ENCODE results near the gene HNRNPC.
"Not testable (repeated sequence)": the region's sequence is repeated elsewhere in the genome, so short reads cannot be mapped to it uniquely, and the experiment has no call there.

Gene HNRNPC

GRCh38 chr14:21185491-21185890 is 83.8 kb downstream of the HNRNPC start:
- no peak for DNase-seq

- DNase-seq, result no peak
Observed at GRCh38 chr14:21184254-21184653, 85.0 kb downstream of the HNRNPC start.

DNA sequence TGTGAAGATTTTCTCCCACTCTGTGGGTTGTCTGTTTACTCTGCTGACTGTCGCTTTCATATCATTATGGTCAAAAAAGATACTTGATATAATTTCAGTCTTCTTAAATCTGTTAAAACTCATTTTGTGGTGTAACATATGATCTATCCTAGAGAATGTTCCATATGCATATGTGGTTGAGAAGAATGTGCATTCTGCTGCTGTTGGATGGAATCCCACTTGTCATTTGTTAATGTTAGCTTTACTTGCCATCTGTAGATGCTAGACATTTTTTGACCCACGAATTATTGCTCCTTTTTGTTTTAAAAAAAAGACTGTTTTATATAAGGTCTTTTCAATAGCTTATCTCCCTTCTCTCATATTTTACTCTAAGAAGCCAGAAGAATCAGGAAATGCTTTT is 87.1 kb downstream of the HNRNPC start:
- no peak for DNase-seq

DNA sequence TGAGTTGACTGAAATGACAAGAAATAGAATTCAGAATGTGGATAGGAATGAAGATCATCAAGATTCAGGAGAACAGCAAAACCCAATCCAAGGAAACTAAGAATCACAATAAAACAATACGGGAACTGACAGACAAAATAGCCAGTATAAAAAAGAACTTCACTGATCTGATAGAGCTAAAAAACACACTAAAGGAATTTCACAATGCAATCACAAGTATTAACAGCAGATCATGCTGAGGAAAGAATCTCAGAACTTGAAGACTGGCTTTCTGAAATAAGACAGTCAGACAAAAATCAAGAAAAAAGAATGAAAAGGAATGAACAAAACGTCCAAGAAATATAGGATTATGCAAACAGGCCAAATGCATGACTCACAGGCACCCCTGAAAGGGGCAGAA is 98.1 kb downstream of the HNRNPC start:
- no peak for DNase-seq

- DNase-seq, result no peak
Observed at GRCh38 chr14:21169573-21169972, 99.7 kb downstream of the HNRNPC start.

- no peak for DNase-seq
Observed at GRCh38 chr14:21168055-21168454, 101.2 kb downstream of the HNRNPC start.

DNA sequence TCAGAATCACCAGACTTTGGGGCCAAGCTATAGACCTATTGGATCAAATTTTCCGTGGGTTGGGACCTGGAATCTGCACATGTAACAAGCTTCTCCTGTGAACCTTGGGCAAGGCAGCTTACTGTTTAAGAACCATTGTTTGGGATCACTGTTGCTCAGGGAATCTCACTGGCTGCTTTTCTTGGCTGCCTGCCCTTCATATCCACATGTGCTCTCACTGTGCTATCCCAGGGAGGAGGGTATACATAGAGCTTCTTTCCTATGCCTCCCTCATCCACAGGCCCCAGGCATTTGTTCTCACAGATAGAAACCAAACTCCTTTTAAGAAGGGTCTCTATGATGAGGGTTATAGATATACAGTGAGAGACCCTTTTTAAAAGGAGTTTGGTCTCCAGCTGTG is 103.6 kb downstream of the HNRNPC start:
- DNase-seq, result not testable (repeated sequence)

DNA sequence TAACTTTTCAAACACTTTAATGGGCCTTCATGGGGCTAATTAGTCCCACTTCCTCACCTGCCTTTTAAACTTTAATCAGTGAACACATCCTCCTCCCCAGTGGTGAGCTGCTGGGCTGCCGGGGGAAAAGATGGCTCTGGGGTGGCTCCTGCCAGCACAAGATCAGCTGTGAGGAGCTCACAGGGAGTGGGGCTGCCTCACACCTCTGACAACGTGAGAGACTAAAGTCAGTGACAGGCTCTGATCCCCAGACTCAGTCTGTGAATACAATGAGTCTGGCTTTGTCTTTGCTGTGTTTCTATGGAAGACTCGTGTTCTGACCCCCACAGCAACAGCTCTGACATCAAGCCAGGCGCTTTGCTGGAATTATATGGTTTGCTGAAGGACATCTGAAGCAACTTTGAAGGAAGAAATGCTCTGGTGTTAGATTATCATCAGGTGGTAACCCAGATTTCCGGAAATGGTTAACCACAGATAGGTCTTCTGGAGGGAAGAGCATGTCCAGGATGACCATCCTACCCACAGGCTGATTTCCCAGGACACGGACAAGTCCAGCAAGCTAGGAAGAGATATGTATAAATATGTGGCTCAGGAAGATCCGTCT is 104.1 kb downstream of the HNRNPC start:
- DNase-seq, result not testable (repeated sequence)

DNA sequence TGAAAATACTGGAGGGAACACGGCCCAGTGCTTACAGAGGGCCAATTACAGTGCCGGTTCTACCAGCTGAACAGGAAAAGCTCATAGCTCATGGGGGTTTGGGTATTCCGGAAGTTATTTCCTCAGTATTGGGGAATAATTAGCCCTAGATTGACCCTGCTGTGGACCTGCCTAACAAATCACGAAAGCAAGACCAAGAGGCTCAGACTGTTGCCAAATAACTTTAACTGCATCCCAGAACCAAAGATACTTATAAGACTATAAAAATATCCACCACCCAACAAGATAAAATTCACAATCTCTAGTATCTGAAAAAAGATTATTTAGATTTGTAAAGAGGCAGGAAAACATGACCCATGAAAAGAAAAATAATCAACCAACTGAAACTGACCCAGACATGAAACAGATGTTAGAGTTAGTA is 105.4 kb downstream of the HNRNPC start:
- no peak for DNase-seq

DNA sequence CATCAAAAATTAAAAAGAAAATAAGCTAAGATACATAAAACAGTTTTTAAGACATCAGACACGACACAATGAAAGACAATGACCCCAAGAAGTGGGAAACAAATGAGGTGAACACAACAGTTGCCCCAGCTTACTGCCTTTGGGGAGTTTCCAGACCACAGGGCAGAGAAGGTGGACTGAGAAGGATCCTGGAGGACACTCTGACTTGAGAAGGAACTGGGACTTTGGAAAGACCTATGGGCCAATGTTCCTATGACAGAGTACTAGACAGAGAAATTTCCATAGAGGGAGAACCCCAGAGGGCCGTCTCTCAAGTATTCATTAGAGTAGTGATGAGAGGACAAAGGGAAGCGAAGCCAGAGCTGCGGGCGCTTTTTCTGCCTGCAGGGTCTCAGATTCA is 107.2 kb downstream of the HNRNPC start:
- no peak for DNase-seq

DNA sequence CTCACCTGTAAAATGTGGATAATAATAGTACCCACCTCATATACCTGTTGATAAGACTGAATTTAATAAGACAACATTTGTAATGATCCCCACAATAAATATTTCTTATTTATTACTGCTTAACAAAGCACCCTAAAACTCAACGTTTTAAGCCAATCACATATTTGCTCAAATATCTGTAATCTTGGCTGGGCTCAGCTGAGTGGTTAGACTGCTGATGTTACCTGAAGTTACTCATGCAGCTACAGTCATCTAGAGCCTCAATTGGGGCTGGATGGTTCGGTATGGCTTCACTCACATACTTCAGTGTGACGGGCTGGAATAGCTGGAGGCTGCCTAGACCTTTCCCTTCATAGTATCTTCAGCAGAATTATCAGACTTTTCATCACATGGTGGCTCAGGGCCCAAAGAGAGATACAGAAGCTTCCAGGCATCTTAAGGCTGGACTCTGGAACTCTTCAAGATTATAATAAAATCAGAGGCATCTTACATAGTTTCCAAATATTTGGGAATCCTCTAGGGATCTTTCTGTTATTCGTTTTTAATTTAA is 109.1 kb downstream of the HNRNPC start:
- no peak for DNase-seq

Data from activated effector memory CD4-positive, alpha-beta T cell treated with Interleukin-2 at 50 U/mL for 16 hours (primary cell).